ENCODE results near the gene RPA1. TPM values are rescaled to one million over a fixed set of nuclear protein-coding genes. Genes with fewer than 3 reads are reported as not detected.

The RPA1 gene
- total and polyA plus RNA-seq, 2 of the 8 experiments (the other 6 are each of a cell fraction or from before 2014, with no cell fraction given), result 79.1 to 194 TPM

- WGBS, 2 experiments (ENCODE audit: extremely low coverage in 1 of 2, insufficient coverage in 1 of 2, insufficient read length in 1 of 2, insufficient replicate concordance in 2 of 2, low coverage in 1 of 2, low lambda C conversion rate in 2 of 2, missing lambda C conversion rate in 1 of 2), result 87% methylated on average over 3 of the region's 3 CpGs; no CpG with 5 or more reads in 1 of the 2 experiments
- Histone ChIP-seq H2BK5ac (ENCODE audit: low read depth, low read length) (no peak overlapping the region), H3K14ac (ENCODE audit: insufficient read length) (no peak overlapping the region), H3K79me2 (ENCODE audit: control insufficient read depth in 1 of 2, insufficient read depth in 2 of 2, low read length in 2 of 2) (no peaks in the 10 kb centered on the region), H3K36me3 (ENCODE audit: control insufficient read depth in 2 of 4, insufficient read depth in 4 of 4, low read length in 3 of 4) (peaks cover 11 to 45% (median 20%) of the 10 kb centered on the region in 4 experiments), H3K4me3 (ENCODE audit: extremely low read depth in 1 of 4, insufficient read depth in 2 of 4, low read depth in 3 of 4, low read length in 4 of 4) (no peak overlapping the region), H3K79me1 (ENCODE audit: low read depth, low read length) (no peaks in the 10 kb centered on the region), H3K18ac (ENCODE audit: extremely low read depth, low read length) (no peak overlapping the region), H3K23ac (ENCODE audit: insufficient read length) (no peak overlapping the region), H4K20me1 (replicated peaks in 1 of 2; ENCODE audit: control insufficient read depth in 1 of 2, insufficient read depth in 2 of 2, low read length in 2 of 2) (peaks cover 0 to 4% of the 10 kb centered on the region in 2 experiments), H4K5ac (ENCODE audit: insufficient read length, low read depth, low read length) (no peak overlapping the region), H2BK20ac (ENCODE audit: low read length) (no peak overlapping the region), H2AFZ (ENCODE audit: low read length) (no peak overlapping the region), H3K4ac (replicated peaks; ENCODE audit: insufficient read length, low read depth, low read length) (no peak overlapping the region), H2AK5ac (ENCODE audit: low read depth, low read length) (no peak overlapping the region), H3K27me3 (replicated peaks in 1 of 4; ENCODE audit: control insufficient read depth in 3 of 4, extremely low read depth in 1 of 4, insufficient read depth in 3 of 4, low read length in 3 of 4) (no peaks in the 10 kb centered on the region), H3K23me2 (ENCODE audit: low read depth, low read length) (no peaks in the 10 kb centered on the region), H2BK12ac (ENCODE audit: low read depth, low read length) (no peak overlapping the region), H3K9me3 (ENCODE audit: insufficient read depth in 2 of 2, low read depth in 1 of 2, low read length in 1 of 2) (no peaks in the 10 kb centered on the region), H3K56ac (replicated peaks; ENCODE audit: insufficient read length, low read depth, low read length) (no peak overlapping the region), H2BK15ac (ENCODE audit: low read length) (no peak overlapping the region), H4K91ac (replicated peaks; ENCODE audit: insufficient read length, low read length) (no peak overlapping the region), H3K4me2 (ENCODE audit: insufficient read depth in 1 of 2, low read depth in 2 of 2, low read length in 2 of 2) (no peak overlapping the region), H3K9ac (replicated peaks in 1 of 4; ENCODE audit: extremely low read depth in 1 of 4, low read depth in 3 of 4, low read length in 3 of 4) (no peak overlapping the region), H2BK120ac (replicated peaks; ENCODE audit: low read depth, low read length) (no peak overlapping the region), H3K27ac (ENCODE audit: low read depth, low read length) (no peak overlapping the region), H4K8ac (ENCODE audit: extremely low read depth, insufficient read depth, low read length) (no peak overlapping the region), H3K4me1 (replicated peaks in 1 of 4; ENCODE audit: control insufficient read depth in 3 of 4, insufficient read depth in 4 of 4, low read length in 3 of 4) (no peaks in the 10 kb centered on the region)
- POLR2A ChIA-PET (ENCODE audit: partially characterized antibody), result no interaction called here
- FAIRE-seq (no peak), DNase-seq (ENCODE audit: low read depth in 1 of 2, low spot score in 2 of 2) (no peak)
- CTCF ChIA-PET (ENCODE audit: partially characterized antibody), result interaction anchor here (1.2 kb wide), 1 partner anchor 279 kb away, joined by 3 read pairs; no protein-coding TSS in a partner anchor
- TF ChIP-seq CTBP2 (IDR thresholded peaks at IDR 0.05; ENCODE audit: borderline replicate concordance, insufficient read depth, insufficient read length, low read length), result no peak
- TF ChIP-seq NRF1 (IDR thresholded peaks at IDR 0.05; ENCODE audit: low read depth, low read length), result no peak
- TF ChIP-seq SIX5 (IDR thresholded peaks at IDR 0.05; ENCODE audit: low read depth, low read length), result no peak
- TF ChIP-seq BRCA1 (IDR thresholded peaks at IDR 0.05; ENCODE audit: low read depth, low read length), result no peak
Measured at GRCh38 chr17:1853698-1854097, 23.9 kb downstream of the RPA1 start.

Data from H1 (cell line).